ENCODE measurements around the gene STAT6.

GRCh38 chr12:57153415-57153997, 42.3 kb upstream of the STAT6 start:
- no peak for TF ChIP-seq CTCF (IDR thresholded peaks at IDR 0.05; ENCODE audit: insufficient read depth, low read length, poor library complexity, severe bottlenecking)
- TF ChIP-seq EZH2phosphoT487 (conservative IDR thresholded peaks at IDR 0.05; ENCODE audit: low read length): no peak

Measured in SU-DHL-6 (cell line).